IMR-90 (cell line): ENCODE results near the gene POU2AF2. TPM values are rescaled to one million over a fixed set of nuclear protein-coding genes. Genes with fewer than 3 reads are reported as not detected.

Source experiments
- ATAC-seq: fragments of 200-7000 bp; cut with Tn5 transposase; 2 replicates; pipeline ENCODE4 v1.9.1; 2020; ENCODE audit warnings: low read depth, mild to moderate bottlenecking, moderate library complexity
- BruUV-seq: library from RNA; stranded (reverse); fragments of 400-500 nt; replicated peaks from 2 replicates; lab custom pipeline; 2021; lab: Mats Ljungman, UMichigan
- CTCF ChIA-PET: fragments of 300-600 bp; formaldehyde crosslinking; extraction: SDS; loops from one replicate; lab custom pipeline; 2021; ENCODE audit warnings: antibody characterized with exemption; lab: Yijun Ruan, JAX
- POLR2A ChIA-PET: fragments of 300-600 bp; sonication (Branson Sonifier 250); formaldehyde crosslinking; loops from one replicate; lab custom pipeline; 2022; ENCODE audit warnings: antibody characterized with exemption; ENCODE audit not compliant: unreplicated experiment; lab: Charles Lee
- DNase-seq: peaks from one replicate; pipeline ENCODE4 v3.0.0; 2013
- H2AFZ ChIP-seq: replicated peaks from 2 replicates; pipeline ENCODE3; 2013; ENCODE audit warnings: low read length, mild to moderate bottlenecking; ENCODE audit not compliant: poor library complexity
- H2AK5ac ChIP-seq: 2 replicates; pipeline ENCODE4 v1.6.1; 2013; ENCODE audit warnings: low read depth, low read length, inconsistent platforms
- H2AK9ac ChIP-seq: replicated peaks from 2 replicates; pipeline ENCODE3; 2013; ENCODE audit warnings: mild to moderate bottlenecking, low read depth, low read length, moderate library complexity; ENCODE audit not compliant: poor library complexity
- H2BK120ac ChIP-seq: 2 replicates; pipeline ENCODE4 v1.6.1; 2013; ENCODE audit warnings: low read depth, low read length, inconsistent platforms
- H2BK15ac ChIP-seq: 3 replicates; pipeline ENCODE4 v1.6.1; 2013; ENCODE audit warnings: low read depth, low read length, inconsistent platforms
- H2BK20ac ChIP-seq: 2 replicates; pipeline ENCODE4 v1.6.1; 2013; ENCODE audit warnings: low read depth, mild to moderate bottlenecking, inconsistent platforms, low read length, moderate library complexity
- H2BK5ac ChIP-seq: 2 replicates; pipeline ENCODE4 v1.6.1; 2013; ENCODE audit warnings: mild to moderate bottlenecking, low read depth, low read length, inconsistent platforms; ENCODE audit not compliant: poor library complexity, severe bottlenecking
- H3K14ac ChIP-seq: replicated peaks from 2 replicates; pipeline ENCODE4 v1.6.1; 2013; ENCODE audit warnings: low read depth, low read length, inconsistent platforms
- H3K18ac ChIP-seq: 2 replicates; pipeline ENCODE4 v1.6.1; 2013; ENCODE audit warnings: low read depth, low read length, control low read depth
- H3K23ac ChIP-seq: 2 replicates; pipeline ENCODE4 v1.6.1; 2013; ENCODE audit warnings: low read depth, low read length, inconsistent platforms
- H3K27ac ChIP-seq: 2 replicates; pipeline ENCODE4 v1.5.1; 2013; ENCODE audit warnings: mild to moderate bottlenecking, control low read depth, low read length; ENCODE audit not compliant: insufficient read depth
- H3K27me3 ChIP-seq: 2 replicates; pipeline ENCODE4 v1.6.1; 2013; ENCODE audit warnings: low read length; ENCODE audit not compliant: control insufficient read depth, insufficient read depth
- H3K36me3 ChIP-seq: 2 replicates; pipeline ENCODE4 v1.6.1; 2013; ENCODE audit warnings: low read length, mixed read lengths; ENCODE audit not compliant: control insufficient read depth, insufficient read depth
- H3K4ac ChIP-seq: 2 replicates; pipeline ENCODE4 v1.6.1; 2013; ENCODE audit warnings: low read depth, low read length, inconsistent platforms
- H3K4me1 ChIP-seq: 2 replicates; pipeline ENCODE4 v1.6.1; 2013; ENCODE audit warnings: low read length, mixed read lengths; ENCODE audit not compliant: control insufficient read depth, insufficient read depth
- H3K4me2 ChIP-seq: 2 replicates; pipeline ENCODE4 v1.6.1; 2013; ENCODE audit warnings: low read depth, mild to moderate bottlenecking, control low read depth, low read length, moderate library complexity
- H3K4me3 ChIP-seq: 2 replicates; pipeline ENCODE4 v1.5.1; 2013; ENCODE audit warnings: low read depth, mild to moderate bottlenecking, control low read depth, low read length, moderate library complexity; ENCODE audit not compliant: insufficient read depth
- H3K56ac ChIP-seq: 2 replicates; pipeline ENCODE4 v1.6.1; 2013; ENCODE audit warnings: low read length, inconsistent platforms; ENCODE audit not compliant: insufficient read depth; ENCODE audit errors: extremely low read depth
- H3K79me1 ChIP-seq, 2 experiments: 2 replicates each; pipeline ENCODE4 v1.6.1; 2013; ENCODE audit warnings: low read length in 2 of 2, inconsistent platforms in 1 of 2, low read depth in 1 of 2
- H3K9ac ChIP-seq: 2 replicates; pipeline ENCODE4 v1.6.1; 2013; ENCODE audit warnings: low read depth, low read length, control low read depth
- H3K9me1 ChIP-seq: 2 replicates; pipeline ENCODE4 v1.6.1; 2013; ENCODE audit warnings: low read length, inconsistent platforms; ENCODE audit not compliant: insufficient read depth
- H3K9me3 ChIP-seq: 2 replicates; pipeline ENCODE4 v1.6.1; 2013; ENCODE audit warnings: low read length; ENCODE audit not compliant: control insufficient read depth, insufficient read depth
- H4K20me1 ChIP-seq: 2 replicates; pipeline ENCODE4 v1.6.1; 2013; ENCODE audit warnings: low read length, inconsistent platforms; ENCODE audit not compliant: insufficient read depth
- H4K5ac ChIP-seq: 2 replicates; pipeline ENCODE4 v1.6.1; 2013; ENCODE audit warnings: mild to moderate bottlenecking, low read depth, low read length, control low read depth
- H4K8ac ChIP-seq, 2 experiments: 2 replicates each; pipeline ENCODE4 v1.6.1; 2013; ENCODE audit warnings: low read depth in 2 of 2, low read length in 2 of 2, control low read depth in 1 of 2, inconsistent platforms in 1 of 2
- H4K91ac ChIP-seq: 2 replicates; pipeline ENCODE4 v1.6.1; 2013; ENCODE audit warnings: low read depth, low read length, inconsistent platforms; ENCODE audit not compliant: insufficient read depth
- BHLHE40 ChIP-seq: fragments of 150-350 bp; IDR thresholded peaks from 2 replicates; pipeline ENCODE4 v1.6.1; 2016; ENCODE audit warnings: mild to moderate bottlenecking, low read depth, low read length
- CHD1 ChIP-seq: IDR thresholded peaks from 2 replicates; pipeline ENCODE4 v1.6.1; 2012; ENCODE audit warnings: low read depth, low read length, improper control_type of control experiment
- POLR2A ChIP-seq: IDR thresholded peaks from 2 replicates; pipeline ENCODE4 v1.6.1; 2012; ENCODE audit warnings: mild to moderate bottlenecking, low read depth, low read length
- RFX5 ChIP-seq: IDR thresholded peaks from 2 replicates; pipeline ENCODE4 v1.8.0; 2012; ENCODE audit warnings: low read depth, mild to moderate bottlenecking, low read length, moderate library complexity
- WGBS, 2 experiments: methylation state at CpG; one replicate each; pipeline versions ENCODE4 v1.1.5 to v1.1.7; 2013; ENCODE audit warnings: missing lambda C conversion rate in 2 of 2; ENCODE audit not compliant: insufficient read length in 1 of 2; ENCODE audit errors: extremely low coverage in 2 of 2; 5-methylcytosine and 5-hydroxymethylcytosine counted together
- dilution Hi-C: fragments of 300-500 bp; cut with HindIII; formaldehyde crosslinking; loops from one replicate; pipeline ENCODE4 v1.14.3; 2018; ENCODE audit warnings: low sequenced_read_pairs; ENCODE audit not compliant: unreplicated experiment
- in situ Hi-C: fragments of 300-500 bp; cut with MboI; formaldehyde crosslinking; loops from 3 replicates; pipeline ENCODE4 v1.14.3; 2019; ENCODE audit warnings: low sequenced_read_pairs, inconsistent platforms, mixed read lengths
- intact Hi-C: fragments of 100-400 bp; cut with micrococcal nuclease; formaldehyde crosslinking; loops from 2 replicates; pipeline ENCODE4 v1.10.0; 2022
- polyA plus RNA-seq, 3 experiments: library from polyadenylated mRNA; depleted of rRNA; stranded (reverse); fragments of >200 nt; gene quantifications; 2 replicates each; pipeline ENCODE4 v1.2.3, GENCODE V29; 2012; ENCODE audit warnings: low replicate concordance in 1 of 3
- total RNA-seq: library from RNA; depleted of rRNA; stranded (reverse); fragments of >200 nt; gene quantifications from 2 replicates; pipeline ENCODE4 v1.2.3, GENCODE V29; 2012
- TF ChIP-seq, protein P1 (sequence below): conservative IDR thresholded peaks from 2 replicates; pipeline ENCODE4 v1.5.1; 2012; ENCODE audit warnings: mild to moderate bottlenecking, low read depth, low read length, improper control_type of control experiment
- TF ChIP-seq, protein P2 (sequence below): fragments of 150-350 bp; IDR thresholded peaks from 2 replicates; pipeline ENCODE4 v1.6.1; 2016; ENCODE audit warnings: low read depth, mild to moderate bottlenecking, low read length, moderate library complexity, borderline replicate concordance

POU2AF2 gene
- total and polyA plus RNA-seq, 2 of the 4 experiments (the other 2 are of a cell fraction): not detected

DNA sequence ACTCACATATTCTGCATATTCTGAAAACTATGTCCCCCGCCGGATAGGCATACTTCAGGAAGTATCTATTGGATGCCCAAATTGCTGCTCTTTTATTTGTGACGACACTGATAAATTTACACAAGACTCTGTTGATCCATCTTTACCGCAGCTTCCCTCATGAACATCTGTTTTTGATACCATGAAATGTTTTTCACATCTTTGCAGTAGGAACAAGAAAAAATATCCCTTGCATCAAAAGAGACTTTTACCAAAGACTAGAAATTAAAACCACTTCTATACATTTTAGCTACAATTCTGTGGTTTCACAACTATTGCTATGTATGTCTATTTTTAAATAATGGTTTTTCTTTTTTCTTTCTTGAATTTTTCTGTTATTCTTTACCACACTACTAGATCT, 15.3 kb downstream of the POU2AF2 start:
- no peak overlapping the region for H3K14ac ChIP-seq
- dilution Hi-C loops: no loop called here
- no peak overlapping the region for H4K8ac ChIP-seq
- no peak overlapping the region for H3K56ac ChIP-seq
- H3K4ac ChIP-seq: no peak overlapping the region
- H3K79me1 ChIP-seq: no peaks in the 10 kb centered on the region
- BruUV-seq: no TSS peak
- ATAC-seq (no peak), DNase-seq (no peak)
- CTCF ChIA-PET: no interaction called here
- no peak overlapping the region for H2BK5ac ChIP-seq
- TF ChIP-seq BHLHE40: no peak
- TF ChIP-seq, protein P1, sequence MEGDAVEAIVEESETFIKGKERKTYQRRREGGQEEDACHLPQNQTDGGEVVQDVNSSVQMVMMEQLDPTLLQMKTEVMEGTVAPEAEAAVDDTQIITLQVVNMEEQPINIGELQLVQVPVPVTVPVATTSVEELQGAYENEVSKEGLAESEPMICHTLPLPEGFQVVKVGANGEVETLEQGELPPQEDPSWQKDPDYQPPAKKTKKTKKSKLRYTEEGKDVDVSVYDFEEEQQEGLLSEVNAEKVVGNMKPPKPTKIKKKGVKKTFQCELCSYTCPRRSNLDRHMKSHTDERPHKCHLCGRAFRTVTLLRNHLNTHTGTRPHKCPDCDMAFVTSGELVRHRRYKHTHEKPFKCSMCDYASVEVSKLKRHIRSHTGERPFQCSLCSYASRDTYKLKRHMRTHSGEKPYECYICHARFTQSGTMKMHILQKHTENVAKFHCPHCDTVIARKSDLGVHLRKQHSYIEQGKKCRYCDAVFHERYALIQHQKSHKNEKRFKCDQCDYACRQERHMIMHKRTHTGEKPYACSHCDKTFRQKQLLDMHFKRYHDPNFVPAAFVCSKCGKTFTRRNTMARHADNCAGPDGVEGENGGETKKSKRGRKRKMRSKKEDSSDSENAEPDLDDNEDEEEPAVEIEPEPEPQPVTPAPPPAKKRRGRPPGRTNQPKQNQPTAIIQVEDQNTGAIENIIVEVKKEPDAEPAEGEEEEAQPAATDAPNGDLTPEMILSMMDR: no peak
- TF ChIP-seq POLR2A: no peak
- TF ChIP-seq, protein P2, sequence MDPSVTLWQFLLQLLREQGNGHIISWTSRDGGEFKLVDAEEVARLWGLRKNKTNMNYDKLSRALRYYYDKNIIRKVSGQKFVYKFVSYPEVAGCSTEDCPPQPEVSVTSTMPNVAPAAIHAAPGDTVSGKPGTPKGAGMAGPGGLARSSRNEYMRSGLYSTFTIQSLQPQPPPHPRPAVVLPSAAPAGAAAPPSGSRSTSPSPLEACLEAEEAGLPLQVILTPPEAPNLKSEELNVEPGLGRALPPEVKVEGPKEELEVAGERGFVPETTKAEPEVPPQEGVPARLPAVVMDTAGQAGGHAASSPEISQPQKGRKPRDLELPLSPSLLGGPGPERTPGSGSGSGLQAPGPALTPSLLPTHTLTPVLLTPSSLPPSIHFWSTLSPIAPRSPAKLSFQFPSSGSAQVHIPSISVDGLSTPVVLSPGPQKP: no peak
- TF ChIP-seq RFX5: no peak
- TF ChIP-seq CHD1: no peak
- no peak overlapping the region for H2AK9ac ChIP-seq
- H2AFZ ChIP-seq: no peak overlapping the region
- H3K36me3 ChIP-seq: no peaks in the 10 kb centered on the region
- WGBS, 2 experiments: 86% methylated on average over 3 of the region's 4 CpGs; no CpG with 5 or more reads in 1 of the 2 experiments
- no peak overlapping the region for H3K18ac ChIP-seq
- POLR2A ChIA-PET: no interaction called here
- no peak overlapping the region for H3K4me3 ChIP-seq
- H2BK120ac ChIP-seq: no peak overlapping the region
- in situ Hi-C loops: no loop called here
- no peak overlapping the region for H3K27ac ChIP-seq
- H3K9ac ChIP-seq: no peak overlapping the region
- no peaks in the 10 kb centered on the region for H4K20me1 ChIP-seq
- no peak overlapping the region for H2AK5ac ChIP-seq
- no peak overlapping the region for H3K23ac ChIP-seq
- H2BK20ac ChIP-seq: no peak overlapping the region
- peaks cover 28% of the 10 kb centered on the region for H3K27me3 ChIP-seq
- no peaks in the 10 kb centered on the region for H3K9me1 ChIP-seq
- no peaks in the 10 kb centered on the region; the same call in 1 of the 2 replicates for H3K9me3 ChIP-seq
- H3K4me1 ChIP-seq: no peaks in the 10 kb centered on the region
- H4K91ac ChIP-seq: no peak overlapping the region
- intact Hi-C loops: no loop called here
- no peak overlapping the region for H3K4me2 ChIP-seq
- H2BK15ac ChIP-seq: no peak overlapping the region
- no peak overlapping the region for H4K5ac ChIP-seq
